Stimulated activated CD8-positive, alpha-beta memory T cell treated with anti-CD3 and anti-CD28 coated beads, Interleukin-7, amount 100 ng/mL, for 24 hours (primary cell): Measurements from ENCODE around the gene PRADC1.
"Not testable (repeated sequence)": the region's sequence is repeated elsewhere in the genome, so short reads cannot be mapped to it uniquely, and the experiment has no call there.

ENCODE experiments used
- DNase-seq: peaks from one replicate; pipeline ENCODE4 v3.0.0-alpha.2; 2020; ENCODE audit warnings: low read depth

The PRADC1 gene

GRCh38 chr2:73233154-73233931 is at the start of gene PRADC1:
Gene PRADC1, minus strand, starts transcription at chr2:73233239. Its CDS starts 79 bp downstream, at chr2:73233160.
- DNase-seq = peak; percentile 82

DNA sequence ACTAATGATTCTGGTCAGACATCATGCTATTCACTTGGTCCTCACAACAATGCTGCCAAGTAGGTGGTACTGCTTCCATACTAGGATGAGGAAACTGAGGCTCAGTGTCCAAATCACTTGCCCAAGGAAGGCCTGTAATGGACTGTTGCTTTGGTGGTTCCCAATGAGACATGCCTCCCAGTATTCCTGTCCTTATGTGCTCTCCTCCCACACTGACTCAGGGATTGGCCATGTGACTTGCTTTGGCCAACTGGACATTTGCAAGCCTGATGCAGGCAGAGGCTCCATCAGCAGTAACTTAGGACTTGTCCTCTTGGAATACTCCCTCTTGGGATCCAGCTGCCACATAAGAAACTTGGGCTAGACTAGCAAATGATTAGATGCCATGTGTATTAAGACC is 48.2 kb upstream of the PRADC1 start:
- no peak for DNase-seq

- DNase-seq = no peak
Measured at GRCh38 chr2:73279852-73280251, 46.8 kb upstream of the PRADC1 start.

GRCh38 chr2:73272270-73272669 is 39.2 kb upstream of the PRADC1 start:
- DNase-seq = no peak

- no peak for DNase-seq
Measured at GRCh38 chr2:73269686-73270465, 36.8 kb upstream of the PRADC1 start.

DNA sequence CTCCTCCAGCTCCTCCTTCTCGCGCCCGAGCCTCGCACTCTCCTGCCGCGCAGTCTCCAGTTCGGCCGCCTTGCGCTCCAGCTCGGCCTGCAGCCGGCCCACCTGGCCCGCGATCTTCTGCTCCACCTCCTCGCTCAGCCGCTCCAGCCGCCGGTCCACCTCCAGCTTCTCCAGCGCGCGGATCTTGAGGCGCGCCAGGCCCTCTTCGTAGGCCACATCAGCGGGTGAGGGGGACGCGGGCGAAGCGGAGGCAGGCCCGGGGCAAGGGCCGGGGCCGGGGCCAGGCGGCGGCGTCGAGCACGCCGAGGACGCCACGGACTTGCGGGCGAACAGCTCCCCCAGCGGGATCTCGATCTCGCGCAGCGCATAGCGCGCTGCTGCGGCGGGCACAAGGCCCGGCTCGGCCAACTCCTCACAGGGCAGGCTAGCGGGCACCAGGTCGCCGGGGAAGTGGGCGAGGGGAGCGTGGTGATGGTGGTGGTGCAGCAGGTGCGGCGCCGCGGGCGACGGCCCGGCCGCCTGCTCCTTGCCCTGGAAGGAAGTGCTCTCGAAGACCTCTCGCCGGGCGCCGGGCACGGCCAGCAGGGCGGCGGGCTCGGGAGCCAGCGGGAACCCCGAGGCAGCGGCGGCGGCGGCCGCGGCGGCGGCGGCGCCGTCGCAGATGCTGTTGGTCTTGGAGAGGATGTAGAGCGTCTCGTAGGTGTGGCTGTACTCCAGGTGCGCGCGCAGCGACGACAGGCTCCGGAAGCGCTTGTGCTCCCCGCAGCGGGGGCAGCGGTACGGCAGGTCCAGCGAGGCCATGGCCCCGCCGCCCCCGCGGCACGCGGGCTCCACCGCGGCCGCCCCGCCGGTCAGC is 36.0 kb upstream of the PRADC1 start:
- DNase-seq = no peak

- no peak for DNase-seq
Measured at GRCh38 chr2:73268366-73268829, 35.4 kb upstream of the PRADC1 start.

DNA sequence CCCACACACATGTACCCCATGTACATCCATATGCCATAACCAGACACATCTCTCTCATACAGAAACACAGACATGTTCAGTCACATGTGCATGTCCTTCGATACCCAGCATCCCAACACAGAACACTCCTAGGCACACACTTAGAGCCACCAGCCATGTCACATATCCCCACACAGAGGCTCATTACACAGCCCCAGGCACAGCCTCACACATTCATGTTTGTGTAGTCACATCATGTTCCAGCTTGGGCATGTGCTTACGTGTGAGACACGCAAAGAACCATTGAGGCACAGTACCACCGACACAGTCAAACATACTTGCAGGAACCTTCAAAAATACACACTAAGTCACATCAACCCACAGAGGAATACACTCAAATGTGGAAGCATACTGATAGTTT is 34.0 kb upstream of the PRADC1 start:
- DNase-seq = no peak

DNA sequence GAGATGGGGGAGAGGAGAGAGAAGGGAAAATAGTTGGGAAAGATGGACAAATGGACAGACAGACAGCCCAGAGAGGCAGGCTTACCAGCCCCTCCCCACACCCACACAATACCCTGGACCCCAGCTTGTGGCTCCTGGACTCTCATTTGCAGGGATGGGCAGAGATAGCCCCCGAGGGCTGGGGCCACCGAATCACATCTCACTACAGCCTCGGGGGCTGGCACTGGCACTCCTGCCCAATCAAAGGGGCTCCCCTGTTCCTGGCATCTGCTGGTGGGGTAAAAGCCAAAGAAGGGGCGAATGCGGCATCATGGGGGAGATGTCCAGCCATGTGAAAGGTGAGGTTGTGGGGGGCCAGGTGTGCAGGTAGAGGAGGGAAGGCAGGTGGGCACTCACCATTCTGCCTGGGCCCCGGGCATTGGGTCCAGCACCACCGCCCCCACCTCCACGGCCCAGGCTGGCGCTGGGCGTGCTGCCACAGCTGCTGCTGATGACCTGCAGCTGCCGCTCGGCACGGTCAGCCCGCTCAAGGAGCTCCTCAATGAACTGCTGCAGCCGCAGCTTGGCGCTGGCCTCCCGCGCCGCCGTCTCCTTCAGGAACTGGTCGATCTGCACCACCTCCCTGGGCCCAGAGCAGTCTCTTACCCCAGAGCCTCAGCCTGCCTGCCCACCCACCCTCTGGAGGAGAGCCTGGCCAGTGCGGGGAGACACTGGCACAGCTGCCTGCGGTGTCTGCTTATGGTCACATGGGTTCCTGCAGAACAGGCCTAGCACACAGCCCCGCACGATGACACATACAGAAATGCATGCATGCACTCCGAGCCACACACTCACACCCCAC is 33.2 kb upstream of the PRADC1 start:
- DNase-seq = no peak

DNA sequence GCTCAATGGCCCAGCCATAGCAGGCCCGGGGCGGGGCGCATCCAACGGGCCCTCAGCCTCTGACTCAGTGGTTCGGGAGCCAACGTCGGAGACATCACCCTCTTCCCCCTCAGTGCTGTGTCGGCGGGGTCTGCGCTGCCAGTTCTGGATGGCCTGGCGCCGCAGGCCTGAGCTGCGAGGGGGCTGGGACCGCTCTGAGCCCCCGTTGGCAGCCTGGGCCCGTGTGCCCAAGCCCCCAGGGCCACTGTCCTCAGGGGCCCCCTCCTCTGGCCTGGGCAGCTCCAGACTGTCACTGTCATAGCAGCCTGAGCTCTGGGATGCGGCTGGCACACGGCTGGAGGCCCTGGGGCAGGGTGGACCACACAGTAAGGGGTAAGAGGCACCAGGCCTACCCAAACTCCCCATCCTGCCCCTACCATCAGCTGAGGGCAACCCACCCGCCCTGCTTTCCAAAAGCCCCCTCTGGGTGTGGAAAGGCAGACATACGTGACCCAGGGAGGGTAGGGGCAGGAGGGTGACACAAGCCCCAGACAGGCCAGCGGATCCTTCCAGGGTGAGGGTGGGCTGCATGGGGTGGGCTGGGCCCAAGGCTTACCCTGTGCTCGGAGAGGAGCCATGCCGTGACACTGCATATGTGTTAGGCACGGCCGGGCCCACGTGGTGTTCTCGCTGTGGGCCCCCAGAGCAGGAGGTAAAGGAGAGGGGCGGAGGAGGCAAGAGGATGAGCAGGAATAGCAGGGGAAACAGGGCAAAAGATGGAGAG is 32.4 kb upstream of the PRADC1 start:
- no peak for DNase-seq

- DNase-seq = no peak
Measured at GRCh38 chr2:73264783-73265182, 31.7 kb upstream of the PRADC1 start.

GRCh38 chr2:73264332-73264606 is 31.2 kb upstream of the PRADC1 start:
- DNase-seq = no peak

GRCh38 chr2:73263540-73264331 is 30.7 kb upstream of the PRADC1 start:
- no peak for DNase-seq

- not testable (repeated sequence) for DNase-seq
Measured at GRCh38 chr2:73262691-73263429, 29.8 kb upstream of the PRADC1 start.

GRCh38 chr2:73262108-73262651 is 29.1 kb upstream of the PRADC1 start:
- DNase-seq = no peak

DNA sequence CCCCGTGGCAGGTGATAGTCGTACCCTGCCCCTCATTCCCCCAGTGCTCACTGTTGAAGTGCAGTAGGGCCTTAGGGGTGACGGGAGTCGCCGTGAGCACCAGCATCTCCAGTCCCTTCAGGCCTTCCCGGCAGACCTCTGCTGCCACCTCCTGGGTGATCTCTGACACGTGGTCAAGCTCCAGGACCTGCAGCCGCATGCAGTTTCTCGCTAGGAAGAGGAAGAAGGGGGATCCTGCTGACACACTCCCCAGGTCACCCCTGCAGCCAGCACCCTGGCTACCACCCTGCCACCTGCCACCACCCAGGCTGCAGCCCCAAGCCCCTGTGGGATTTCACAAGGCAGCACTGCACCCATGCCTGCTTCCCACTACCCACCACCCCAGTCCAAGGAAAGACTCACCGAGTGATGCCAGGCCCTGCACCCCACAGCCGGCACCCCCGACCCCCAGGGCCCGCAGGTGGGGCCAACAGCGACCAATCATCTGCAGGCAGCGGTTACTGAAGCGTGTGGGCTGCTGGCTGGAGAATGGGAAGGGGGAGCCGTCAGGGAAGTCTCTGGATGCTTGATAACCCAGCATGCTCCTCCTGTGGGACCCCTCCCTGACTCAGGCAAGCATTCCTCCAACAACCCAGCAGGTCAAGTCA is 27.4 kb upstream of the PRADC1 start:
- DNase-seq = no peak

DNA sequence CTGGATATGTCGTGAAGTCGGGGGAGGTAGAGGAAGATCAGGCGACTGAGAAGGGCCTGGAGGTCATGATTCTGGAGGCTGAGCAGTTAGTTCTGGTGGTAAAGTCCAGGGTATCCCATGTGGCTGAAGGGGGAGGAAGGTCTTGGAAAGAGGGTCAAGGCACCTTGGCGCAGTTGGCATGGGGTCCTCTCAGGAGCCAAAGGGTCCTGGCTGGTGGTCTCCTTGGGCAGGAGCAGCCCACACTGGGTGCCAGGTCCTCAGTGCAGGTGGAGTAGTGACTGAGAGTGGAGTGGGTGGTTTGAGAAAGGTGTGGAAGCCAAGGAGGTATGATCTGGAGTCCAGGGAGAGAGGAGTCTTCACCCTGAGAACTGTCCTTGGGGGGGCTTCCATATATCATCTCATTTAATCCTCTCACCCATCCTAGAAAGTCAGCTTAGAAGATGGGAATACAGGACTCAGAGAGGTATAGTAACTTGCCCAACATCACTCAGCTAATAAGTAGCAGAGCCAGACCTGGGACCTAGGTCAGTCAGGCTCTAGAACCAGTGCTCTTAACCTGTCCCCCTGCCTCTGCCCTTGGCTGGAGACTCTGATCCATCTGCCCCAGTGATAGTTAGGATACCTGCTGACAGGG is 26.8 kb upstream of the PRADC1 start:
- DNase-seq = no peak

DNA sequence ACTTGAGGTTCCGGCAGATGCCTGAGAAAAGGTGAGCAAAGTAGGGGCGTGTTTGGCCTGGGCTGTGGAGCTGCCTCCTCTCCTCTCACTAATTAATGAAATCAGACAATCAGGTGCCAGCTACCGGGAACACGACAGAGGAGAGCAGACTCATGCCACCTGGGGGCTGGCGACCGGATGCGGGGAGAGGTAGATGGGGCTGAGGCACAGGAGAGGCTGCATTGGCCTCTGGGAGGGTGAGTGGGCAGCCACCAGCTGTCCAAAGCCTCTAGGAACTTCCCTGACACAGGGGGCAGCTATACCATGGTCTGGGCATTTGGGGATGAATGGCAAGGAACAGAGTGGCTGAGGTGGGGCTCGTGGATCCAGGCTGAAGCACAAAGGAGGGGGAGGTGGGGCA is 26.2 kb upstream of the PRADC1 start:
- DNase-seq = no peak
